ENCODE data around the gene RNF220. TPM values are rescaled to one million over a fixed set of nuclear protein-coding genes. Genes with fewer than 3 reads are reported as not detected.
A peak's percentile ranks its signal among the peaks of the same experiment; 100 is the strongest.

RNF220 gene
- total RNA-seq, 1 experiment from 2014 or later: 68.7 TPM

- peaks cover 27% of the 10 kb centered on the region for H3K4me1 Mint-ChIP-seq (ENCODE audit: low read depth, unreplicated experiment)
- peaks cover 2% of the 10 kb centered on the region for H3K9me3 Mint-ChIP-seq (ENCODE audit: low read depth, unreplicated experiment)
- H3K27me3 Mint-ChIP-seq (ENCODE audit: unreplicated experiment): peaks cover 57% of the 10 kb centered on the region
- no peaks in the 10 kb centered on the region for H3K36me3 Mint-ChIP-seq (ENCODE audit: insufficient read depth, unreplicated experiment)
- no peak overlapping the region for H3K4me3 Mint-ChIP-seq (ENCODE audit: low read depth, unreplicated experiment)
- CTCF ChIA-PET: no interaction called here
- intact Hi-C loops (cut with micrococcal nuclease; ENCODE audit: unreplicated experiment): no loop called here
- BruUV-seq (replicated peaks): no TSS peak
- H3K27ac Mint-ChIP-seq (ENCODE audit: unreplicated experiment): no peak overlapping the region
- TF ChIP-seq CTCF (IDR thresholded peaks at IDR 0.05; ENCODE audit: unreplicated experiment): no peak
- no peak for DNase-seq
These were observed 149.7 kb downstream of the RNF220 start for GRCh38 chr1:44554706-44555105.

GRCh38 chr1:44557778-44558177, 152.7 kb downstream of the RNF220 start:
- H3K4me3 Mint-ChIP-seq (ENCODE audit: low read depth, unreplicated experiment): no peak overlapping the region
- no peak for TF ChIP-seq CTCF (IDR thresholded peaks at IDR 0.05; ENCODE audit: unreplicated experiment)
- H3K27ac Mint-ChIP-seq (ENCODE audit: unreplicated experiment): no peak overlapping the region
- peak; percentile 6 for DNase-seq
- H3K9me3 Mint-ChIP-seq (ENCODE audit: low read depth, unreplicated experiment): peaks cover 2% of the 10 kb centered on the region
- H3K36me3 Mint-ChIP-seq (ENCODE audit: insufficient read depth, unreplicated experiment): no peaks in the 10 kb centered on the region
- peaks cover 62% of the 10 kb centered on the region for H3K27me3 Mint-ChIP-seq (ENCODE audit: unreplicated experiment)
- CTCF ChIA-PET: no interaction called here
- H3K4me1 Mint-ChIP-seq (ENCODE audit: low read depth, unreplicated experiment): peaks cover 24% of the 10 kb centered on the region
- no TSS peak for BruUV-seq (replicated peaks)
- intact Hi-C loops (cut with micrococcal nuclease; ENCODE audit: unreplicated experiment): no loop called here

GRCh38 chr1:44558883-44559282, 153.8 kb downstream of the RNF220 start:
- Mint-ChIP-seq H3K36me3 (ENCODE audit: insufficient read depth, unreplicated experiment) (no peaks in the 10 kb centered on the region), H3K27me3 (ENCODE audit: unreplicated experiment) (peaks cover 62% of the 10 kb centered on the region)

GRCh38 chr1:44559330-44559729, 154.3 kb downstream of the RNF220 start:
- no peaks in the 10 kb centered on the region for H3K36me3 Mint-ChIP-seq (ENCODE audit: insufficient read depth, unreplicated experiment)
- DNase-seq: no peak
- no peak overlapping the region for H3K27ac Mint-ChIP-seq (ENCODE audit: unreplicated experiment)
- CTCF ChIA-PET: interaction anchor here (0.8 kb wide), 1 partner anchor 564 kb away, joined by 3 read pairs; no protein-coding TSS in a partner anchor
- intact Hi-C loops (cut with micrococcal nuclease; ENCODE audit: unreplicated experiment): no loop called here
- peaks cover 59% of the 10 kb centered on the region for H3K27me3 Mint-ChIP-seq (ENCODE audit: unreplicated experiment)
- TF ChIP-seq CTCF (IDR thresholded peaks at IDR 0.05; ENCODE audit: unreplicated experiment): no peak
- H3K9me3 Mint-ChIP-seq (ENCODE audit: low read depth, unreplicated experiment): no peaks in the 10 kb centered on the region
- H3K4me3 Mint-ChIP-seq (ENCODE audit: low read depth, unreplicated experiment): no peak overlapping the region
- H3K4me1 Mint-ChIP-seq (ENCODE audit: low read depth, unreplicated experiment): peaks cover 9% of the 10 kb centered on the region
- BruUV-seq (replicated peaks): no TSS peak

More at GRCh38 chr1:44558883-44559282, 153.8 kb downstream of the RNF220 start:
- TF ChIP-seq CTCF (IDR thresholded peaks at IDR 0.05; ENCODE audit: unreplicated experiment): no peak
- no peak for DNase-seq
- Mint-ChIP-seq H3K27ac (ENCODE audit: unreplicated experiment) (no peak overlapping the region), H3K4me1 (ENCODE audit: low read depth, unreplicated experiment) (peaks cover 13% of the 10 kb centered on the region), H3K4me3 (ENCODE audit: low read depth, unreplicated experiment) (no peak overlapping the region), H3K9me3 (ENCODE audit: low read depth, unreplicated experiment) (no peaks in the 10 kb centered on the region)
- CTCF ChIA-PET: interaction anchor here (0.8 kb wide), 1 partner anchor 563 kb away, joined by 3 read pairs; no protein-coding TSS in a partner anchor
- BruUV-seq (replicated peaks): no TSS peak
- intact Hi-C loops (cut with micrococcal nuclease; ENCODE audit: unreplicated experiment): no loop called here
